WTC11 (cell line): Measurements from ENCODE around the gene TMEM236.

Experiments used
- ETV6 ChIP-seq: sonication (generic); formaldehyde crosslinking; IDR thresholded peaks from 2 replicates; pipeline ENCODE4 v1.8.1; 2022; ENCODE audit warnings: mild to moderate bottlenecking, missing genetic modification reagents
- NR3C1 ChIP-seq: sonication (generic); formaldehyde crosslinking; conservative IDR thresholded peaks from 2 replicates; pipeline ENCODE4 v1.8.1; 2023; ENCODE audit warnings: low read depth, mild to moderate bottlenecking, missing genetic modification reagents
- SOX15 ChIP-seq: fragments of 250-450 bp; sonication (Bioruptor Pico); IDR thresholded peaks from 2 replicates; pipeline ENCODE4 v1.9.0; 2021; ENCODE audit warnings: mild to moderate bottlenecking
- SP1 ChIP-seq: sonication (generic); formaldehyde crosslinking; conservative IDR thresholded peaks from 2 replicates; pipeline ENCODE4 v1.8.1; 2022; ENCODE audit warnings: missing genetic modification reagents
- ZNF263 ChIP-seq: sonication (generic); formaldehyde crosslinking; IDR thresholded peaks from 2 replicates; pipeline ENCODE4 v1.8.1; 2022; ENCODE audit warnings: low read depth, mild to moderate bottlenecking, moderate library complexity, missing genetic modification reagents
- TF ChIP-seq, protein P1 (sequence below): fragments of 200-600 bp; IDR thresholded peaks from 2 replicates; pipeline ENCODE4 v1.8.0; 2022; ENCODE audit warnings: antibody characterized with exemption
- TF ChIP-seq, protein P2 (sequence below): sonication (generic); formaldehyde crosslinking; IDR thresholded peaks from 2 replicates; pipeline ENCODE4 v1.8.0; 2022; ENCODE audit warnings: mild to moderate bottlenecking, missing genetic modification reagents
- TF ChIP-seq, protein P3 (sequence below): sonication (generic); formaldehyde crosslinking; IDR thresholded peaks from 2 replicates; pipeline ENCODE4 v1.8.0; 2022; ENCODE audit warnings: mild to moderate bottlenecking, missing genetic modification reagents

DNA sequence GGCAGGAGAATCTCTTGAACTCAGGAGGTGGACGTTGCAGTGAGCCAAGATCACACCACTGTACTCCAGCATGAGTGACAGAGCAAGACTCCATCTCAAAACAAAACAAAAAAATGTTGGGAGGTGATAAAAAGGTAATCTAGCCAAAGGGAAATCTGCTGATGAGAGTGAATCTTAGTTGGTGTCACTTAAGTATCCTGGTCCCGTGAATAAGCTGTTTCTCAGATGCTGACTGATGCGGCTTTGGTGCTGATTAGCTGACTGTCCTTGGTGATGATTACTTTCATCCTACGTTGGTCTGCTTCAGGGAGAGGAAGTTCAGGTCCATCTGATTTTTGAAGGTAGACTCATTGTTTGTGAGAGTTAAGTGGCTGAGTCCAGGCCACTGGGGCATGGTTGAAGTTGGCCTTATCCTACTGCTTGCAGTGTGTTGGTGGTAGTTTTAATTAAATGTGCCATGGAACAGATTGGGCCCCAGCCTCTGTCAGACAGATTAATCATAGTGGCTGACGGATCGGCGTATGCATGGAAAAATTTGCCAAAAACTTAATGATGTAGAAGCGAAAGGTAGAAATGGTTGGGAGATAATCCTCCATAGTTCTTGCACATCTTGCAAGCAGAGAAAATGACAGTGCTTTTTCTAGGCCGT is 17.4 kb upstream of the TMEM236 start:
- TF ChIP-seq, protein P1, sequence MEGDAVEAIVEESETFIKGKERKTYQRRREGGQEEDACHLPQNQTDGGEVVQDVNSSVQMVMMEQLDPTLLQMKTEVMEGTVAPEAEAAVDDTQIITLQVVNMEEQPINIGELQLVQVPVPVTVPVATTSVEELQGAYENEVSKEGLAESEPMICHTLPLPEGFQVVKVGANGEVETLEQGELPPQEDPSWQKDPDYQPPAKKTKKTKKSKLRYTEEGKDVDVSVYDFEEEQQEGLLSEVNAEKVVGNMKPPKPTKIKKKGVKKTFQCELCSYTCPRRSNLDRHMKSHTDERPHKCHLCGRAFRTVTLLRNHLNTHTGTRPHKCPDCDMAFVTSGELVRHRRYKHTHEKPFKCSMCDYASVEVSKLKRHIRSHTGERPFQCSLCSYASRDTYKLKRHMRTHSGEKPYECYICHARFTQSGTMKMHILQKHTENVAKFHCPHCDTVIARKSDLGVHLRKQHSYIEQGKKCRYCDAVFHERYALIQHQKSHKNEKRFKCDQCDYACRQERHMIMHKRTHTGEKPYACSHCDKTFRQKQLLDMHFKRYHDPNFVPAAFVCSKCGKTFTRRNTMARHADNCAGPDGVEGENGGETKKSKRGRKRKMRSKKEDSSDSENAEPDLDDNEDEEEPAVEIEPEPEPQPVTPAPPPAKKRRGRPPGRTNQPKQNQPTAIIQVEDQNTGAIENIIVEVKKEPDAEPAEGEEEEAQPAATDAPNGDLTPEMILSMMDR, result no peak
- TF ChIP-seq, protein P2, sequence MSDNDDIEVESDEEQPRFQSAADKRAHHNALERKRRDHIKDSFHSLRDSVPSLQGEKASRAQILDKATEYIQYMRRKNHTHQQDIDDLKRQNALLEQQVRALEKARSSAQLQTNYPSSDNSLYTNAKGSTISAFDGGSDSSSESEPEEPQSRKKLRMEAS (CRISPR knock-in tag), result no peak
- TF ChIP-seq SOX15 (CRISPR knock-in tag) (no peak), ZNF263 (no peak), ETV6 (CRISPR knock-in tag) (no peak), NR3C1 (no peak), SP1 (no peak)
- TF ChIP-seq, protein P3, sequence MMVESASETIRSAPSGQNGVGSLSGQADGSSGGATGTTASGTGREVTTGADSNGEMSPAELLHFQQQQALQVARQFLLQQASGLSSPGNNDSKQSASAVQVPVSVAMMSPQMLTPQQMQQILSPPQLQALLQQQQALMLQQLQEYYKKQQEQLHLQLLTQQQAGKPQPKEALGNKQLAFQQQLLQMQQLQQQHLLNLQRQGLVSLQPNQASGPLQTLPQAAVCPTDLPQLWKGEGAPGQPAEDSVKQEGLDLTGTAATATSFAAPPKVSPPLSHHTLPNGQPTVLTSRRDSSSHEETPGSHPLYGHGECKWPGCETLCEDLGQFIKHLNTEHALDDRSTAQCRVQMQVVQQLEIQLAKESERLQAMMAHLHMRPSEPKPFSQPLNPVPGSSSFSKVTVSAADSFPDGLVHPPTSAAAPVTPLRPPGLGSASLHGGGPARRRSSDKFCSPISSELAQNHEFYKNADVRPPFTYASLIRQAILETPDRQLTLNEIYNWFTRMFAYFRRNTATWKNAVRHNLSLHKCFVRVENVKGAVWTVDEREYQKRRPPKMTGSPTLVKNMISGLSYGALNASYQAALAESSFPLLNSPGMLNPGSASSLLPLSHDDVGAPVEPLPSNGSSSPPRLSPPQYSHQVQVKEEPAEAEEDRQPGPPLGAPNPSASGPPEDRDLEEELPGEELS (CRISPR knock-in tag), result no peak
